NCI-H748 treated with DMSO at 0.1 percent for 48 hours (cell line): ENCODE data around the gene DHRSX.
"Not testable (repeated sequence)": the region's sequence is repeated elsewhere in the genome, so short reads cannot be mapped to it uniquely, and the experiment has no call there.

Experiments used
- DNase-seq: peaks from one replicate; lab custom pipeline; 2025; lab: John Stamatoyannopoulos, UW

DHRSX gene

DNA sequence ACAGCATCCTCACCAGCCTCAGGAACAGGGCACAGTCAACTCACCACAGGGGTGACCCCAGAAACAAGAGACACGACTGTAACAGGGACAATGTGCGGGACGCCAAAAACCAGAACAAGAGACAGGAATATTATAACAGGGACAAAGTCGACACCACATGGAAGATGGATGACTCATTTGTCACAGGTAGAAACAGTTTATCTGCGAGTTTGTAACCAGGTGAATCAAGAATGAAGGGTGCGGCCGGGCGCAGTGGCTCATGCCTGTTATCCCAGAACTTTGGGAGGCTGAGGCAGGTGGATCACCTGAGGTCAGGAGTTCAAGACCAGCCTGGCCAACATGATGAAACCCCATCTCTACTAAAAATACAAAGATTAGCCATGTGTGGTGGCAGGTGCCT lies 44.7 kb downstream of the DHRSX start:
- not testable (repeated sequence) for DNase-seq

DNA sequence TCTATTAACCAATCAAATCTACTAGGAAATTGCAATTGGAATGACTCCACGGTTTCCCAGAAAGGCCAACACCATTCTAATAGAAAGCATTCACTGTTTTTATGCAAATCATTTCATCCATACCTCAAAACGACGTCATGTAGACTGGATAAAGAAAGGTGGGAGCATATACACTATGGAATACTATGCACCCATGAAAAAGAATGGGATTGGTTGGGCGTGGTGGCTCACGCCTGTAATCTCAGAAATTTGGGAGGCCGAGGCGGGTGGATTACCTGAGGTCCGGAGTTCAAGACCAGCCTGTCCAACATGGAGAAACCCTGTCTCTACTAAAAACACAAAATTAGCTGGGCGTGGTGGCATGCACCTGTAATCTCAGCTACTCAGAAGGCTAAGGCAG lies 46.2 kb downstream of the DHRSX start:
- not testable (repeated sequence) for DNase-seq

GRCh38 chrX:2452799-2453198 lies 48.0 kb downstream of the DHRSX start:
- no peak for DNase-seq

DNA sequence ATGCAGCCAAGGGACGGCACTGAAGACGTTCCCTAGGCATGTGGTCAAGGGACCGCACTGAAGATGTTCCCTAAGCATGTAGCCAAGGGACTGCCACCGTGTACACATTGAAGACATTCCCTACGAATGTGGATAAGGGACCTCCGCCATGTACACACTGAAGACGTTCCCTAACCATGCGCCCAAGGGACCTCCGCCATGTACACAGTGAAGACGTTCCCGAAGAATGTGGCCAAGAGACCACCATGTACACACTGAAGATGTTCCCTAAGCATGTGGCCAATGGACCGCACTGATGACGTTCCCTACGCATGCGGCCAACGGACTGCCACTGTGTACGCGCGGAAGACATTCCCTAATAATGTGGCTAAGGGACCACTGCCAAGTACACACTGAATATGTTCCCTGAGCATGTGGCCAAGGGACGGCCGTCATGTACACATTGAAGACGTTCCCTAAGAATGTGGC lies 48.4 kb downstream of the DHRSX start:
- no peak for DNase-seq

DNA sequence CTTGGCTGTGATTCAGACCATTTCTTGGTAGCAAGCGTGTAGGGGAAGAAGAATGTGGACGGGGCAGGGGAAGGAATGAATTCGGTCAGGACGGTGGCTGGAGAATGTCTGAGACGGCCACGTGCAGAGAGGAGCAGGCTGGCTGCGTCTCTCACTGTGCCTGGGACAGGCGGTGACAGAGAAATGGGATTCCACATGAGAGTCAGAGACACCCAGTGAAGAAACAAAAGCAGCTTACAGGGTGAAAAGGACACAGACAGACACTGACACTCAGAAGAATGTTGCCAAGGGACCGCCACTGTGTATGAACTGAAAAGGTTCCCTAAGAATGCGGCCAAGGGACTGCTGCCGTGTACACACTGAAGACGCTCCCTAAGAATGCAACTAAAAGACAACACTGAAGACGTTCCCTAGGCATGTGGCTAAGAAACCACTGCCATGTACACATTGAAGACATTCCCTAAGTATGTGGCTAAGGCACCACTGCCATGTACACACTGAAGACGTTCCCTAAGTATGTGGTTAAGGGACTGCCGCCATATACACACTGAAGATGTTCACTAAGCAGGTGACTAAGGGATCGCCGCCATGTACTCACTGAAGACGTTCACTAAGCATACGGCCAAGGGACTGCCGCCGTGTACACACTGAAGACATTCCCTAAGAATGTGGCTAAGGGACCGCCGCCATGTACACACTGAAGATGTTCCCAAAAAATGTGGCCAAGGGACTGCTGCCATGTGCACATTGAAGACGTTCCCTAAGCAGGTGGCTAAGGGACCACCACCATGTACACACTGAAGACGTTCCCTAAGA lies 49.1 kb downstream of the DHRSX start:
- DNase-seq = no peak

DNA sequence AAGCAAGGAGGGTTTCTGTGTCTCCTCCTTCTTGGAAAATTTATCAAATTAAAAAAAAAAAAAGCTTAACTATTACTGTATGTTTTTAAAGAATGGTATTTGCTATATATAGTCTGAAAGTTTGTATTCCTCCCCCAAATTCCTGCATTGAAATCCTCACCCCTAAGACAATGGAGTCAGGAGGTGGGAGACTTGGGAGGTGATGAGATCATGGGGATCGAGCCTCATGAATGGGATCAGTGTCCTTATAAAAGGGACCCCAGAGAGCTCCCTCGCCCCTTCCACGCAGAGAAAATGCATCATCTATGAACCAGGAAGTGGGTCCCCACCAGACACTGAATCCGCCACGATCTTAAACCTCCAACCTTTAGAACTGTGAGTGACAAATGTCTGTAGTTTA lies 50.1 kb downstream of the DHRSX start:
- DNase-seq = no peak

DNA sequence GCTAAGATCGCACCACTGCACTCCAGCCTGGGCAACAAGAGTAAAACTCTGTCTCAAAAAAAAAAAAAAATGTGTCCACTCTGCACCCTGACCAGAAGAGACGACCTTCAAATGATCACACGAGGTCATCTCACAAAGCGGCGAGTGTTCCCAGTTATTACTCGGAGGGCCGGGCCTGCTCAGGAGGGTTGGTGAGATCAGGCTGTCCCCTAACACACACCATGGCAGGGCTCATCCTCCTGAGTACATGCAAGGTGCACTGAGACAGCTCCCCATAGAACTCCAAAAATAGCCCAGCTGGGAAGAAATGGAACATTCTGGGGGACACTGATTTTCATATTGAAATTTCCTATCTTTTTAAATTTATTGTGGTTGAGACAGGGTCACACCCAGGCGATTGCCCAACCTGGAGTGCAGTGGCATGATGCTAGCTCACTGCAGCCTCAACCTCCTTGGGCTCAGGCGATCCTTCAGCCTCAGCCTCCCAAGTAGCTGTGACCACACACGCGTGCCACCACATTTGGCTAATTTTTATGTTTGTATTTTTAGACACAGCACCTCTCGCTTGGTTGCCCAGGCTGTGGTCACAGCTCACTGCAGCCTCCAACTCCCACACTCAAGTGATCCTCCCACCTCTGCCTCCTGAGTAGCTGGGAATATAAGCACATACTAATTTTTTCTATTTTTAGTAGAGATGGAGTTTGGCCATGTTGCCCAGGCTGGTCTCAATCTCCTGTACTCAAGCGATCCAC lies 51.5 kb downstream of the DHRSX start:
- DNase-seq = no peak

- DNase-seq = no peak
Measured at GRCh38 chrX:2447484-2447883, 53.3 kb downstream of the DHRSX start.

DNA sequence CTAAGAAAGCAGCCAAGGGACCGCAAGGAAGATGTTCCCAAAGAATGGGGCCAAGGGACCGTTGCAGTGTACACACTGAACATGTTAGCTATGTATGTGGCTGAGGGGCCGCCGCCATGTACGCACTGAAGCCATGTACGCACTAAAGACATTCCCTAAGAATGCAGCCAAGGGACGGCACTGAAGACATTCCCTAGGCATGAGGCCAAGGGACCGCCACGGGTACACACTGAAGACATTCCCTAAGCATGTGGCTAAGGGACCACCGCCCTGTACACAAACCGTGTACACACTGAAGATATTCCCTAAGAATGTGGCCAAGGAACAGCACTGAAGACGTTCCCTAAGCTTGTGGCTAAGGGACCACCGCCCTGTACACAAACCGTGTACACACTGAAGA lies 54.0 kb downstream of the DHRSX start:
- DNase-seq = no peak

DNA sequence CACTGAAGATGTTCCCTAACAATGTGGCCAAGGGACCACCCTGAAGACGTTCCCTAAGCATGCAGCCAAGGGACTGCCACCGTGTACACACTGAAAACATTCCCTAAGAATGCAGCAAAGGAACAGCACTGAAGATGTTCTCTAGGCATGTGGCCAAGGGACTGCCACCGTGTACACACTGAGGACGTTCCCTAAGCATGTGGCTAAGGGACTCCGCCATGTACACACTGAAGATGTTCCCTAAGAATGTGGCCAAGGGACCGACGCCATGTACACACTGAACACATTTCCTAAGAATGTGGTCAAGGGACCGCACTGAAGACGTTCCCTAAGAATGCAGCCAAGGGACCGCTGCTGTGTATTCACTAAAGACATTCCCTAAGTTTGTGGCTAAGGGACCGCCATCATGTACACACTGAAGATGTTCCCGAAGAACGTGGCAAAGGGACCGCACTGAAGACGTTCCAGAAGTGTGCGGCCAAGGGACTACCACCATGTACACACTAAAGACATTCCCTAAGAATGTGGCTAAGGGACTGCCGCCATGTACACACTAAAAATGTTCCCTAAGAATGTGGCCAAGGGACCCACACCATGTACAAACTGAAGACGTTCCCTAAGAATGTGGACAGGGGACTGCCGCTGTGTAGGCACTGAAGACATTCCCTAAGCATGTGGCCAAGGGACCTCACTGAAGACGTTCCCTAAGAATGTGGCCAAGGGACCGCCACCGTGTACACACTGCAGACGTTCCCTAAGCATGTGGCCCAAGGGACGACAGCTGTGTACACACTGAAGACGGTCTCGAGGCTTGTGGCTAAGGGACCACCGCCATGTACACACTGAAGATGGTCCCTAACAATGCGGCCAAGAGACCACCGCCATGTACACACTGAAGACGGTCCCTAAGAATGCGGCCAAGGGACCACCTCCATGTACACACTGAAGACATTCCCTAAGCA lies 54.8 kb downstream of the DHRSX start:
- no peak for DNase-seq

DNA sequence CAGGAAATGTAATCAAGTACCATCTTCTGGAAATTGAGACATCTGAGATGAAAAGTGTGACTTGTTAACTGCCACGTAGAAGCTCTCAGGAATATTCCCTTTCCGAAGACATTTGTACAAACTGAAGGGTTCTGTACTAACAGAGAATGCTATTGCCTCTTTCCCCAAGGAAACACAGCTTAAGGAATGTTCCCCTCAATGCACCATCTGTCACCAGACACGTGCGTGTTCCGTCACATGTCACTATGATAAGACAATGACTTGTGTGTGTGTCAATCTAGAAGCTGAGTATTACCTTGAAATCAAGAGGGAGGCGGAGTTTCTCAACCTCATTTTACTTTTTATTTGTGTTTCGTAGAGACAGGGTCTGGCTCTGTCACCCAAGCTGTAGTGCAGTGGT lies 58.1 kb downstream of the DHRSX start:
- no peak for DNase-seq

GRCh38 chrX:2441466-2441865 lies 59.3 kb downstream of the DHRSX start:
- DNase-seq = no peak

DNA sequence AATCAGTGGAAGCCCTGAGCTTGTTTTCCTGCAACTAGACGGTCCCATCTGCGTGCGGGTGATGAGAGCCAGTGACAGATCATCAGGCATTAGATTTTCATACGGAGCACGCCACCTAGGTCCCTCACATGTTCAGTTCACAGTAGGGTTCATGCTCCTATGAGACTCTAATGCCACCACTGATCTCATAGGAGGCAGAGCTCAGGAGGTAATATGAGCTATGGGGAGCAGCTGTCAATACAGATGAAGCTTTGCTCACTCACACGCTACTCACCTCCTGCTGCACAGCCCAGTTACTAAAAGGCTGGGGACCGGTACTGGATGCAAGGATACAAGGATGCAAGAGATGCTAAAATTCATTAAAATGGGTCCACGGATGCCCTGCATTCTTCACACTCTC lies 61.2 kb downstream of the DHRSX start:
- no peak for DNase-seq

- DNase-seq = no peak
Measured at GRCh38 chrX:2435465-2435864, 65.3 kb downstream of the DHRSX start.

DNA sequence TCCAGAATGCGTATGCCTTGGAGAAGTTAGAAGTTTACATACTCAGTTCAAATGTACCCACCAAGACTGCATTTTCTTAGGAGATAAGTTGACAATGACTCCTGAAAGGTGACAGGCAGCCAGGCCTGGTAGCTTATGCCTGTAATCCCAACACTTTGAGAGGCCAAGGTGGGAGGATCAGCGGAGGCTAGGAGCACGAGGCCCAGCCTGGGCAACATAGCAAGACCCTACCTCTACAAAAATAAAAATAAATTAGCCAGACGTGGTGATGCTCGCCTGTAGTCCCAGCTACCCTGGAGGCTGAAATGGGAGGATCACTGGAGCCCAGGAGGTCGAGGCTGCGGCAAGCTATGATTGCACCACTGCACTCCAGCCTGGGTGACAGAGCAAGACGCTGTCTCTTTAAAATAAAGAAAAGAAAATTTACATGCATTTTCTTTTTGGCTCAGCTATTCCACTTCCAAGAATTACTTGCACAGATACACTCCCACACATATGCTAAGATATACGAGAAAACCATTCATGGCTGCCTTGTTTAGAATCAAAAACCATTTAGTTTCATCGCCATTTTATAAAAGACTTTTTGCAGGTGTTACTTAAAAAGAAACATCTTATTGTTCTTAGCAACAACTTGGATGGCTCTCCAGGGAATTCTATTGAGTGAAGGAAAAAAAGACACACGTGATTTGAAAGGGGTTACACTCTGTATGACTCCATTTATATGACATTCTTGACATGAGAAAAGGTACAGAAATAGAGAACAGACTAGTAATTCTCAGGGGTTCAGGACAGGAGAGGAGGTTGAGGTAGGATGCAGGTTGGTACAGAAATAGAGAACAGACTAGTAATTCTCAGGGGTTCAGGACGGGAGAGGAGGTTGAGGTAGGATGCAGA lies 66.3 kb downstream of the DHRSX start:
- DNase-seq = no peak

- DNase-seq = no peak
Measured at GRCh38 chrX:2432298-2432863, 68.4 kb downstream of the DHRSX start.

- no peak for DNase-seq
Measured at GRCh38 chrX:2430265-2430825, 70.4 kb downstream of the DHRSX start.

DNA sequence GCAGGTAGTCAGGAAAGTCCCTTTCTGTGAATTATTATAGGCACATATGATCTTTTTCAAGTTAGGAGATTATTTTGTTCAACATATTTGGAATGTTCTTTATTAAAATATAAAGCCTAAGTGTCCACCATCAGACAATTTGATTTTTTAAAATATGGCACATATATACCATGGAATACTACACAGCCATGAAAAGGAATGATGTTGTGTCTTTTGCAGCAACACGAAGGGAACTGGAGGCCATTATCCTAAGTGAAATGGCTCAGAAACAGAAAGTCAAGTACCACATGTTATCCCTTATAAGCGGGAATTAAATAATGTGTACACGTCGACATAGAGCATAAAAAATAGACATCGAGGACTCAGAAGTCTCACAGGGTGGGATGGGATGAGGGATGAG lies 73.0 kb downstream of the DHRSX start:
- no peak for DNase-seq

GRCh38 chrX:2427147-2427546 lies 73.6 kb downstream of the DHRSX start:
- DNase-seq = no peak

GRCh38 chrX:2426289-2426882 lies 74.4 kb downstream of the DHRSX start:
- DNase-seq = no peak
